HepG2 (cell line): ENCODE measurements around the gene SND1. TPM values are rescaled to one million over a fixed set of nuclear protein-coding genes. Genes with fewer than 3 reads are reported as not detected.

Experiments used
- BORCS8-MEF2B ChIP-seq: sonication (generic); formaldehyde crosslinking; IDR thresholded peaks from 2 replicates; pipeline ENCODE4 v1.8.0; 2022; ENCODE audit warnings: mild to moderate bottlenecking, missing genetic modification reagents
- CBX1 ChIP-seq: IDR thresholded peaks from one replicate; pipeline ENCODE4 v1.6.1; 2016; ENCODE audit warnings: antibody characterized with exemption, low read depth
- HES4 ChIP-seq: sonication (generic); formaldehyde crosslinking; IDR thresholded peaks from 2 replicates; pipeline ENCODE4 v1.9.0; 2021; ENCODE audit warnings: mild to moderate bottlenecking, missing genetic modification reagents, borderline replicate concordance
- POLR2AphosphoS5 ChIP-seq: IDR thresholded peaks from 2 replicates; pipeline ENCODE4 v1.6.1; 2012; ENCODE audit warnings: low read depth, low read length
- RCOR2 ChIP-seq: IDR thresholded peaks from 2 replicates; pipeline ENCODE4 v1.6.1; 2016; ENCODE audit warnings: missing biosample characterization, missing genetic modification reagents
- YEATS2 ChIP-seq: sonication (generic); formaldehyde crosslinking; IDR thresholded peaks from 2 replicates; pipeline ENCODE4 v1.4.0; 2020; ENCODE audit warnings: missing genetic modification reagents, borderline replicate concordance
- ZFP36L1 ChIP-seq: sonication (generic); formaldehyde crosslinking; IDR thresholded peaks from 2 replicates; pipeline ENCODE4 v1.8.0; 2022; ENCODE audit warnings: mild to moderate bottlenecking, missing genetic modification reagents, moderate library complexity
- ZFX ChIP-seq: sonication (generic); formaldehyde crosslinking; IDR thresholded peaks from 2 replicates; pipeline ENCODE4 v1.4.0; 2020; ENCODE audit warnings: mild to moderate bottlenecking, low read depth, missing genetic modification reagents, moderate library complexity
- ZNF446 ChIP-seq: sonication (generic); formaldehyde crosslinking; IDR thresholded peaks from 2 replicates; pipeline ENCODE4 v1.5.0; 2020; ENCODE audit warnings: mild to moderate bottlenecking, missing genetic modification reagents
- ZNF552 ChIP-seq: sonication (generic); formaldehyde crosslinking; IDR thresholded peaks from 2 replicates; pipeline ENCODE4 v1.9.0; 2022; ENCODE audit warnings: missing genetic modification reagents, mild to moderate bottlenecking, borderline replicate concordance
- ZNF713 ChIP-seq: sonication (generic); formaldehyde crosslinking; IDR thresholded peaks from 2 replicates; pipeline ENCODE4 v1.4.0; 2020; ENCODE audit warnings: mild to moderate bottlenecking, missing genetic modification reagents
- polyA plus RNA-seq, 8 experiments: library from polyadenylated mRNA; depleted of rRNA in 3 of 8; stranded (reverse) in 7 of 8; unstranded in 1 of 8; fragments of >200 nt; fragmentation: Illumina TruSeq in 4 of 8; extraction: Trizol in 4 of 8; gene quantifications; 2 replicates each; pipeline versions ENCODE4 v1.2.1 to v1.2.3, GENCODE V29; 2011 to 2016; ENCODE audit warnings: low read depth in 4 of 8, missing spikeins in 1 of 8, mixed read lengths in 1 of 8; ENCODE audit not compliant: insufficient read depth in 1 of 8
- total RNA-seq, 5 experiments: library from RNA; depleted of rRNA; stranded (reverse); fragments of >200 nt; fragmentation: Illumina TruSeq; extraction: Trizol; gene quantifications; 2 replicates each; pipeline ENCODE4 v1.2.3, GENCODE V29; 2016; ENCODE audit warnings: low read depth in 1 of 5
- TF ChIP-seq, protein P1 (sequence below): sonication (generic); formaldehyde crosslinking; IDR thresholded peaks from 2 replicates; pipeline ENCODE4 v1.5.0; 2020; ENCODE audit warnings: missing genetic modification reagents, mild to moderate bottlenecking, borderline replicate concordance
- TF ChIP-seq, protein P2 (sequence below): sonication (generic); formaldehyde crosslinking; conservative IDR thresholded peaks from 2 replicates; pipeline ENCODE4 v1.8.0; 2022; ENCODE audit warnings: mild to moderate bottlenecking, moderate library complexity, missing genetic modification reagents
- TF ChIP-seq, protein P3 (sequence below): sonication (generic); formaldehyde crosslinking; conservative IDR thresholded peaks from 2 replicates; pipeline ENCODE4 v1.4.0; 2020; ENCODE audit warnings: missing genetic modification reagents
- TF ChIP-seq, protein P4 (sequence below): sonication (generic); formaldehyde crosslinking; IDR thresholded peaks from 2 replicates; pipeline ENCODE4 v1.5.1; 2020; ENCODE audit warnings: mild to moderate bottlenecking, missing genetic modification reagents, borderline replicate concordance

Gene SND1
- total and polyA plus RNA-seq, 2 of the 13 experiments (the other 11 are each of a cell fraction or from before 2014, with no cell fraction given), result 110 to 182 TPM

DNA sequence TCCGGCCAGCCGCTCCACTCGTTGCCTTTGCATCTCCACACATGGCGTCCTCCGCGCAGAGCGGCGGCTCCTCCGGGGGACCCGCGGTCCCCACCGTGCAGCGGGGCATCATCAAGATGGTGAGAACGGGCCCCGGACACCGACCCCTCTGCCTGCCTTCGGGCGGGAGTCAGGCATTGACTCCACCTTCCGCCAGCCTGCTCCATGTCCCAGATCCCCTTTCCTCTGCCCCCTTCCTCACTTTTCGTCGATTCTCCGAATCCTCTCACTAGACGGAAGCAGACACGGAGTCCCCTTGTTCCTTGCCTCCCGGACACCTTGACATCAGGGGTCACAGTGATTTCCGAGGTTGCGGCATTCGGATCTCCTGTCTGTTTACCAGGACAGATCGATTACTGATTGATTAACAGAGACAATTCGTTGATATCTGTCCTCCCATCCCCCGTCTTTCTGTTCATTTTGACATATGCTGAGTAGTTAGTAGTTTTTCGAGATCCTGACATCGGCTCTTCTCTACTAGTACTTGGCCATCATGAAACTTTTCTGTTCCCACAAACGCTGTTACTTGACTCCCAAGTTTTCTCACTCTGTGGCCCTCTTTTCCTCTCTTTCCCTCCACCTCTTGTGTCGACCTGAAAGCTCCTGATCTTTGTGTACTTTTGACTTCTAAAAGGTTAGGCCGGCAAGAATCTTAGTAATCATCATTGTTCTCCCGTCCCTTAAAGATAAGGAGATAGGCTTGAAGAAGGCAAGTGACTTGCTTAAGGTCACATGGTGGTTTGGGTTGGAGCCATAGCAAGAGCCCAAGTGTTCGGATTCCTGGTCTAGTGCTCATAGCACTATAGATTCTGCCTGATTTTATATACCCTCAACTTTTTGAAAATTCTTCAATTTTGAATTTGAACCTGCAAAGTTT lies 597 bp downstream of the SND1 start (continued):
- no peak for TF ChIP-seq ZNF713 (CRISPR knock-in tag)
- no peak for TF ChIP-seq HES4 (CRISPR knock-in tag)
- TF ChIP-seq POLR2AphosphoS5, result no peak
- no peak for TF ChIP-seq ZFP36L1 (CRISPR knock-in tag)
- no peak for TF ChIP-seq CBX1
- TF ChIP-seq, protein P1, sequence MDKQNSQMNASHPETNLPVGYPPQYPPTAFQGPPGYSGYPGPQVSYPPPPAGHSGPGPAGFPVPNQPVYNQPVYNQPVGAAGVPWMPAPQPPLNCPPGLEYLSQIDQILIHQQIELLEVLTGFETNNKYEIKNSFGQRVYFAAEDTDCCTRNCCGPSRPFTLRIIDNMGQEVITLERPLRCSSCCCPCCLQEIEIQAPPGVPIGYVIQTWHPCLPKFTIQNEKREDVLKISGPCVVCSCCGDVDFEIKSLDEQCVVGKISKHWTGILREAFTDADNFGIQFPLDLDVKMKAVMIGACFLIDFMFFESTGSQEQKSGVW (CRISPR knock-in tag), result no peak
- TF ChIP-seq, protein P2, sequence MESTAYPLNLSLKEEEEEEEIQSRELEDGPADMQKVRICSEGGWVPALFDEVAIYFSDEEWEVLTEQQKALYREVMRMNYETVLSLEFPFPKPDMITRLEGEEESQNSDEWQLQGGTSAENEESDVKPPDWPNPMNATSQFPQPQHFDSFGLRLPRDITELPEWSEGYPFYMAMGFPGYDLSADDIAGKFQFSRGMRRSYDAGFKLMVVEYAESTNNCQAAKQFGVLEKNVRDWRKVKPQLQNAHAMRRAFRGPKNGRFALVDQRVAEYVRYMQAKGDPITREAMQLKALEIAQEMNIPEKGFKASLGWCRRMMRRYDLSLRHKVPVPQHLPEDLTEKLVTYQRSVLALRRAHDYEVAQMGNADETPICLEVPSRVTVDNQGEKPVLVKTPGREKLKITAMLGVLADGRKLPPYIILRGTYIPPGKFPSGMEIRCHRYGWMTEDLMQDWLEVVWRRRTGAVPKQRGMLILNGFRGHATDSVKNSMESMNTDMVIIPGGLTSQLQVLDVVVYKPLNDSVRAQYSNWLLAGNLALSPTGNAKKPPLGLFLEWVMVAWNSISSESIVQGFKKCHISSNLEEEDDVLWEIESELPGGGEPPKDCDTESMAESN (CRISPR knock-in tag), result no peak
- TF ChIP-seq ZFX (CRISPR knock-in tag), result no peak; the same call in 1 of the 2 replicates
- TF ChIP-seq, protein P3, sequence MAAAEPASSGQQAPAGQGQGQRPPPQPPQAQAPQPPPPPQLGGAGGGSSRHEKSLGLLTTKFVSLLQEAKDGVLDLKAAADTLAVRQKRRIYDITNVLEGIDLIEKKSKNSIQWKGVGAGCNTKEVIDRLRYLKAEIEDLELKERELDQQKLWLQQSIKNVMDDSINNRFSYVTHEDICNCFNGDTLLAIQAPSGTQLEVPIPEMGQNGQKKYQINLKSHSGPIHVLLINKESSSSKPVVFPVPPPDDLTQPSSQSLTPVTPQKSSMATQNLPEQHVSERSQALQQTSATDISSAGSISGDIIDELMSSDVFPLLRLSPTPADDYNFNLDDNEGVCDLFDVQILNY (CRISPR knock-in tag), result no peak
- no peak for TF ChIP-seq RCOR2 (CRISPR knock-in tag)
- TF ChIP-seq ZNF552, result no peak
- TF ChIP-seq YEATS2 (CRISPR knock-in tag), result no peak
- peak; percentile 48; the same call in 1 of the 2 replicates for TF ChIP-seq BORCS8-MEF2B
- TF ChIP-seq ZNF446 (CRISPR knock-in tag), result no peak
- TF ChIP-seq, protein P4, sequence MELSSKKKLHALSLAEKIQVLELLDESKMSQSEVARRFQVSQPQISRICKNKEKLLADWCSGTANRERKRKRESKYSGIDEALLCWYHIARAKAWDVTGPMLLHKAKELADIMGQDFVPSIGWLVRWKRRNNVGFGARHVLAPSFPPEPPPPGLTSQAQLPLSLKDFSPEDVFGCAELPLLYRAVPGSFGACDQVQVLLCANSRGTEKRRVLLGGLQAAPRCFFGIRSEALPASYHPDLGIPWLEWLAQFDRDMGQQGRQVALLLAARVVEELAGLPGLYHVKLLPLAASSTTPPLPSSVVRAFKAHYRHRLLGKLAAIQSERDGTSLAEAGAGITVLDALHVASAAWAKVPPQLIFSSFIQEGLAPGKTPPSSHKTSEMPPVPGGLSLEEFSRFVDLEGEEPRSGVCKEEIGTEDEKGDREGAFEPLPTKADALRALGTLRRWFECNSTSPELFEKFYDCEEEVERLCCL (CRISPR knock-in tag), result 0 out of 2 replicates have a peak, but pooled peaks have one; percentile 52
